Stomach (tissue), 4 donors: Measurements from ENCODE around the gene GAGE12J.

Experiments used
- POLR2A ChIP-seq, 4 donors: fragments of 450-650 bp; IDR thresholded peaks; one replicate each; pipeline ENCODE4 v1.6.1; 2016; ENCODE audit warnings: antibody characterized with exemption in 4 of 4, control low read depth in 2 of 4, mild to moderate bottlenecking in 1 of 4, moderate library complexity in 1 of 4
- POLR2AphosphoS5 ChIP-seq, 3 donors: sonication (generic); formaldehyde crosslinking; IDR thresholded peaks; one replicate each; pipeline ENCODE4 v1.6.1; 2016; ENCODE audit warnings: antibody characterized with exemption in 3 of 3
- TF ChIP-seq, protein P1 (sequence below), 7 experiments: fragments of 450-650 bp in 4 of 7; fragments of 200-600 bp in 3 of 7; sonication (generic) in 3 of 7; IDR thresholded peaks; one replicate each; pipeline ENCODE4 v1.5.1; 2016 to 2019; ENCODE audit warnings: antibody characterized with exemption in 7 of 7, control low read depth in 2 of 7, mild to moderate bottlenecking in 1 of 7

DNA sequence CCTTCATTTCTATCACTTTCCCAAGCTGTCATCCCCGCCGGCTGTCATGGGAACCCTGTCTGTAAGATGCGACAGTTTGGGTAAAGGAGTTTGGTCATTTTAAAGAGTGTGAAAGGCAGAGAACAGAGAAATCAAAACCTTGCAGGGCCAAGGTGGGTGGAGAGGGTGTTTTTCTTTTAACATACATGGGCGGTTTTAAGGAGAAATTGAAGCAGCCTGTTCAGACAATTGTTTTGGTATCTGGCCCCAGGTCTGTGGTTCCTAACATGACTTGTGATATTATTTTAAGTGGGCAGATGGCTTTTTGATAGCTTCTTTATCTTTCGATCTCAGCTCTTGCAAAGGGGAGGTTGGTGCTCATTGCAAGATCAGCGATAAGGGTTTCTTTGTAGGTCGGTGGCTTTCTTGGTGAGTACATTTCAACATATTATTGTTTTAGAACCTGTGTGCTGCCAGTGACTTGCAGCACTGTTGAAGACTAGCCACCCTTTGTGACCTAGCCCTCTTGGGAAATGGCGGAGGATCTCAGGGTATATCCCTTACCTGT is 48.6 kb upstream of the GAGE12J start:
- TF ChIP-seq POLR2A (IDR thresholded peaks at IDR 0.05) = no peak
- TF ChIP-seq, protein P1, sequence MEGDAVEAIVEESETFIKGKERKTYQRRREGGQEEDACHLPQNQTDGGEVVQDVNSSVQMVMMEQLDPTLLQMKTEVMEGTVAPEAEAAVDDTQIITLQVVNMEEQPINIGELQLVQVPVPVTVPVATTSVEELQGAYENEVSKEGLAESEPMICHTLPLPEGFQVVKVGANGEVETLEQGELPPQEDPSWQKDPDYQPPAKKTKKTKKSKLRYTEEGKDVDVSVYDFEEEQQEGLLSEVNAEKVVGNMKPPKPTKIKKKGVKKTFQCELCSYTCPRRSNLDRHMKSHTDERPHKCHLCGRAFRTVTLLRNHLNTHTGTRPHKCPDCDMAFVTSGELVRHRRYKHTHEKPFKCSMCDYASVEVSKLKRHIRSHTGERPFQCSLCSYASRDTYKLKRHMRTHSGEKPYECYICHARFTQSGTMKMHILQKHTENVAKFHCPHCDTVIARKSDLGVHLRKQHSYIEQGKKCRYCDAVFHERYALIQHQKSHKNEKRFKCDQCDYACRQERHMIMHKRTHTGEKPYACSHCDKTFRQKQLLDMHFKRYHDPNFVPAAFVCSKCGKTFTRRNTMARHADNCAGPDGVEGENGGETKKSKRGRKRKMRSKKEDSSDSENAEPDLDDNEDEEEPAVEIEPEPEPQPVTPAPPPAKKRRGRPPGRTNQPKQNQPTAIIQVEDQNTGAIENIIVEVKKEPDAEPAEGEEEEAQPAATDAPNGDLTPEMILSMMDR (IDR thresholded peaks at IDR 0.05) = no peak
- TF ChIP-seq POLR2AphosphoS5 (IDR thresholded peaks at IDR 0.05) = no peak
